ENCODE measurements around the gene C6orf136.
"Not testable (repeated sequence)": the region's sequence is repeated elsewhere in the genome, so short reads cannot be mapped to it uniquely, and the experiment has no call there.

Gene C6orf136

DNA sequence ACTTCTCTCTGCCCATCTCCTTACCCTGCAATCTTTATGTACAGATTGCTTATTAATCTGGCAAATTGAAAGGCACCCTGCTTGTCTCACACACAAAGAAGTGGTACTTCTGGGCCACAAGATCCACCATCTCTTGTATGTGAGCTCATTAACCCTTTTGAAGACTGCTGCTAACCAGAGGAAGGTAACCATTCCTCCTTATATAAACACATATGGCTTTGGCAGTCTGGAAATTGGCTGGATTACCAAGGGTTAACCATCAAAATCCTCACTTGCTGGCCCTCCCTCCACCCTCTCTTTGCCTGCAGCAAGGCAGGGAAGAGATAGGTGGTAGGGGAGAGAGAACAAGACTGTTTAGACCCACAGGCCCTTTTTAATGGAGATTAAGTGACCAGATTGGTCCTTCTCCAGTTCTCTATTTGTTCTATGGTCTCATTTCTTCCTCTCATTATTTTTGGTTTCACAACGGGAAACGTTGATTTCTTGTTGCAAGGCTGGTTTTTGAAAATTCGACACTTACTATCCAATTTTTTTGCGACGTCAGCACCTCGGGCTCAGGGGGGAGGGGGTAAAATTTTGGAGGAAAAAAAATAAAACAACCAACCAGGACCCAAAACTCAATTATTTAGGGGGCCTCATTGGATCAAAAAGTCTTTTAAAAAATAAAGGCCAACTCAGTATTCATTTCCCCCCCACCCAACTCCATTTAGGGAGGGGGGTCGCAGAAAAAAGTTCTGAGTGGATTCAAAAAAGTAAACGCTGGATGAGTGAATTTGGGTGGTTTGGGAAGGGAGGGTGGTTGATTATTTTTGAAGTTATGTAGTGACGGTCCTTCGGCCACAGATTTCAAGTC lies 30.7 kb upstream of the C6orf136 start:
- peak; percentile 11 for DNase-seq

DNA sequence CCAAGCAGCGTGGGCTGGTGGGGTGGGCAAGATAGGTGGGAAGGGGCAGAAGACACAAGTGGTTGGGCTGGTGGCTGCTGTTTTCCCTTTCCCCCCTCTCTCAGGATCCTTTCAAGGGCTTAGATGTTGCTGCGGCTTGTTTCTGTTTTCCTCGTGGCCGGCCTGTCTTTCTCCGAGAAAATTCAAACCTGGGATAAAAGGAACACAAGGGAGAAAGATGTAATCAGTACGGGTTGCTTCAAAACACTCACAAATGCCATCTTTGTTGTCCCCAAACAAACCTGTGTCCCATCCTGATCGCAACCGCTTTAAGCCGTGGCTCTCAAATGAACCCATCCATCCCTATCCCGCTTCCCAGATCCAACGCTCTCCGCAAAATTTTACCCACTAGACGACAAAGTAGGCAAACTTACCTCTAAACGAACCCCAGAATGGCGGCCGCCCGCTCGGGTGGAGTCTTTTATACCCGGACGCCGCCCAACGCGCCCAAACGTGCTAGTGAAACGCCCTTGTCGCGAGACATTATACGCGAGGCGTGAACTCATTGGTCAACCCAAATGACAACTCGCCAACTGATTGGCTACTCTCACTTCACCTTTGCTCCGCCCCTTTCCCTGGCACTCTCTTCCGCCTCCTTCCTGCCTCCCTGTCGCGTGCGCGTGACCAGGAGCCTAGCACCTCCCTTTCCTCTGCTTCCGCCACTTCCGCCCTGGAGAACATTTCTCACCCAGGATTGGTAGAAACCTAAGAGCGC lies 29.9 kb upstream of the C6orf136 start, which contains the start of gene PPP1R10:
PPP1R10 (minus strand) TSS at position 433 of the 754 bp plus-strand sequence. CDS start 7,299 bp downstream, outside the sequence.
- peak; percentile 97 for DNase-seq

DNA sequence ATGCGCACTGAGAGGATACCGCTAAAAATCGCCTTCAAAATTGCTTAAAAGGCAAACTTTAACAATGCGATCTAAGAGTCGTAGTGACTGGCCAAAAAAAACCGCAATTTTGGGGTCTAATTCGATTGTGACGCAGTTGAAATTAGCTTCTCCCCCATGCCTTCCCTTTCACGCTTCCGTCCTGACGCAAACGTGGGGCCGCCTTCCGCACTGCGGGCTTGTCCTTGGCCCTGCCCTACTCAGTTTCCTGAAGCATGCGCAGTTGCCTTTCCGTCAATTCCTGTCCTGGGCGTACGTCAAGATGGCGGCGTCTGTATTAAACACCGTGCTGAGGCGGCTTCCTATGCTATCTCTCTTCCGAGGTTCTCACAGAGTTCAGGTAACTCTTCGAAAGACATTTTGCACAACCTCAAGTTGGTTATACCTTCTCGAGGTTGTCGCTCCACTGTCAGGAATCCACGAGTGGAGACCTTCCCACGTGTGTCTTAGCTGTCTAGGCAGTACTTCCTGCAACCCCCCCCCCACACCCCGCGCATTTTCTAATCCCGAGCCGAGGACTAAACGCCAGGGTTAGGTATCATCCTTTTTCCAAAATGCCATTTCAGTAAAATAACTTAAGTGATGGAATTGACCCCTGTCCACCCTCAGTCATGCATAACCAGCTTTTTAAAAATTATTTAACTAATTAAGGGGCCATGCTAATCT lies 29.2 kb upstream of the C6orf136 start, which contains the start of gene MRPS18B:
MRPS18B (plus strand) TSS at position 276 of the 705 bp plus-strand sequence; CDS start at position 302, 26 bp downstream.
- DNase-seq = peak; percentile 94

DNA sequence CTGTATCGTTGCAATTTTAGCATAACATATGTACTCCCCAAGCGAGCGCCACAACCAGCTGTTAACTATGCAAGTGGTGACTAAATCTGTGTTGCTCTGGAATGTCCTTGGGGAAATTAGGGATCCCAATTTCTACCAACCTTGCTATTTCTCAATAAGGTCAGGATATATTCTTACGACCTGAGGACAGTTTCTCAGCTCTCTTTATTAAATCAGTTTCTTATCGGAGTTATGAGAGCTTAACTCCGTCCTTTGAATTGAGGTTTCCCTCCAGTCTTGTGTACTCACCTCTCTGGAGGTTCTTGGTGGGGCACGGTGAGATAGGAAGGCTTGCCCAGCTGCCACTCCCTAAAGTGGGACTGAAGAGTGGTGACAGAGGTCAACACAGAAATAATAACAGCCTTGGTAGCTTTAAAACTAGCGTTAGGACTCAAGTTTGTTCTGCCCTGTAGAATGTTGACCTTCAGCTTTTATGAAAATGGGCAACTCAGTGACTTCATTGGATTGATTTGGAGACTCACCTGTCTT lies 28.6 kb upstream of the C6orf136 start:
- DNase-seq = no peak

DNA sequence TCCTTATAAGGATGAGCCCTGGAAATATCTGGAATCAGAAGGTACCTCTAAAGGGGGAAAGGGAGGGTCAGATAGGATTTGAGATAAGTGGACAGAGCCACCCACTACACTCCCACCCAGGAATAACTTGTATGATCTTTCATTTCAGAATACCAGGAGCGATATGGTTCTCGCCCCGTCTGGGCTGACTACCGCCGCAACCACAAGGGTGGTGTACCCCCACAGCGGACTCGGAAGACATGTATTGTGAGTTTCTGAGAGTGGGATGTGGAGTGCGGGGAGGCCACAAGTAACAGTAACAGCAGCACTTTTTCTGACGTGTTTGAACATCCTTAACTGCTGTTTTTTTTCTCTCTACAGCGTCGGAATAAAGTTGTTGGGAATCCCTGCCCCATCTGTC lies 27.4 kb upstream of the C6orf136 start:
- no peak for DNase-seq

DNA sequence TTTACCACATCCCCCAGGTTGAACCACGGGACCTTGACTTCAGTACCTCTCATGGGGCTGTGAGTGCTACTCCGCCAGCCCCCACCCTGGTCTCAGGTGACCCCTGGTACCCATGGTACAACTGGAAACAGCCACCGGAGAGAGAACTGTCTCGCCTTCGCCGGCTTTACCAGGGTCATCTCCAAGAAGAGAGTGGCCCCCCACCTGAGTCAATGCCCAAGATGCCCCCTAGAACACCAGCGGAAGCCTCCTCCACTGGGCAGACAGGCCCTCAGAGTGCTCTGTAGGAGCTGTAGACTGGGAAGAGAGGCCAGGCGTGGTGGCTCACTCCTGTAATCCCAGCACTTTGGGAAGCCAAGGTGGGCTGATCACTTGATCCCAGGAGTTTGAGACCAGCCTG lies 21.4 kb upstream of the C6orf136 start:
- DNase-seq = no peak

DNA sequence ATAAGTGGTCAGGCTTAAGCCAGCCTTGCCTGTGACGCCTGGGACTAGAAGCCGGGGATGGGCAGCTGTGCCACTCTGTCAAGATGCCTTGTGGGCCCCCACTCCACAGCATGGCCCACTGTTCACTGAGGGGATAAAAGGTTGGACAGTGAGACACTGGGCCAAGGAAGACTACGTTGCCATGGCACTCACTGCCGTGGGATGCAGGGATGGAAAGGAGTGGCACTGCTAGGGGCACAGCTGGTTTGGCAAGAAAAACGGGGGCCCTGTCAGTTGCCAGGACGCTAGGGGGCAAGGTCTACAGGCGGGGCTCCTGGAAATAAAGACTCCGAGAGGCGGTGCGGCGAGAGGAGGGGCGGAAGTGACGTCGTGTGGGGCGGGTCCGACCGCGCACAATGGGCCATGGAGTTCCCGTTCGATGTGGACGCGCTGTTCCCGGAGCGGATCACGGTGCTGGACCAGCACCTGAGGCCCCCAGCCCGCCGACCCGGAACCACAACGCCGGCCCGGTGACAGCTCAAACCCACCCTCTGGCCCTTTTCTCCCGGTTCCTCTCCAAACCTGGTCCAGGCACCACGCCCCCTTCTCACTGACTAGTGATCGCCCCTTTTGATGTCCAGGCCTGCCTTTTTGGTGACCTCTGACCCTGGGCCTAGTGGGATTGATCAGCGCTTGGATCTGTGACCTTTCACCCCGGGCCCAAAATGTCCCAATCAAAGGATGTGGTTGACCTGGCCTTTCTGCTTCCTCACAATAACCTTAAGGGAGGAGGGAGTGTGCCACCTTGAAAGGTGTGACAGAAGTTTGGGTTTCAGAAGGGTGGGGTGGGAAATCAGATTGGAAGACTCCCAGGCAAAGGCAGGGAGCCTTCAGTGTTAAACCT lies 20.2 kb upstream of the C6orf136 start, which contains the start of gene ATAT1:
ATAT1 (plus strand) TSS at position 391 of the 883 bp plus-strand sequence.
- DNase-seq = peak; percentile 83

DNA sequence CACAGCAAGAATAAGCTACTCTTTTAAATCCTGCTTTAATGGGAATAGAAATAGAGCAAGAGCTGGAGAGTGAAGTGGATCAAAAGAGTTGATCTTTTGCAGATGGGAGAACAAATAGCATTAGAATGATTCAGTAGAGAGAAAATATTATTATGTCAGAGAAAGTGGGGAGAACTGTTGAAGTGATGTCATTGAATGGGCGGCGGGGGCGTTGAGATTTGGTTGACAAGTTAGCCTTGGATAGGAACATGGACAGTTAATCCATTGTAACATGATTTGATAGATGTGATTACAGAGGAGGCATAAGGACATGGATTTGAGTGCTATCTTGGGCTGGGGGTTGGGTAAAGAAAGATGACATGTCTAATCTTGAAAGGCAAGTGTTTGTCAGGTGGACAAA lies 11.1 kb upstream of the C6orf136 start:
- no peak for DNase-seq

DNA sequence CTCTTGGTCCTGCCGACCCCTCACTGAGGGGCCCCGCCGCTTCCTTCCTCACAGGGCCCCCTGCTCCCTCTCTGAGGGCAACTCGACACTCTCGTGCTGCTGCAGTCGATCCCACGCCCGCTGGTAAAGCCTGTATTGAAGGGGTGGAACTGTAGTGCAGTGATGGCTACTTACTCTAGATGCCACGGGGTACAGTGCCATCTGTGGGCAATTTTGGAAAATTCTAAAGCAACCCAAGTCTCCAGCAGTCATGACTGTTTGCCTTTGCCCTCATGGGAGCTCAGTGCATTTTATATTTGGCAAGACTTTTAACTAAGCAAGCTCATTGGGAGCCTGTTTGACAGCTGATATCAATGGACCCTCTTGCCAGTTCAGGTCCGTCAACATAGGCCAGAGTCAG lies 6.5 kb upstream of the C6orf136 start:
- no peak for DNase-seq

DNA sequence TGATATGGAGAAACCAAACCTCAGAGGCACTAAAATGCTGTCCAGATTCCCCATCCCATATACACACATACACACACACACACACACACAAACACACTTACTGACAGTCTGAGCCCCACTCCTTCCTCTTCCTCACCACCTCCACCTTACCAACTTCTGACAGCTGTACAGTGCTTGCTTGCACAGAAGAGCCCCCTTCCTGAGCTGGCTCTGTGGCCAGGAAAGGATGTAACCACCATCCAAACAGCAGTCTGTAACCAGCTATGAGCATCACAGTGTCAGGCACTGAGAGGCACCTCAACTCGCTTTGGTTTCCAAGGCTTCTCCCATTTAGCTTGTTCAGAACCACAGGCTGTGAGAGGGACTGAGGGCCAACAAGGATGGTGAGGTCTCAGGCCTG lies 5.9 kb upstream of the C6orf136 start:
- no peak for DNase-seq

DNA sequence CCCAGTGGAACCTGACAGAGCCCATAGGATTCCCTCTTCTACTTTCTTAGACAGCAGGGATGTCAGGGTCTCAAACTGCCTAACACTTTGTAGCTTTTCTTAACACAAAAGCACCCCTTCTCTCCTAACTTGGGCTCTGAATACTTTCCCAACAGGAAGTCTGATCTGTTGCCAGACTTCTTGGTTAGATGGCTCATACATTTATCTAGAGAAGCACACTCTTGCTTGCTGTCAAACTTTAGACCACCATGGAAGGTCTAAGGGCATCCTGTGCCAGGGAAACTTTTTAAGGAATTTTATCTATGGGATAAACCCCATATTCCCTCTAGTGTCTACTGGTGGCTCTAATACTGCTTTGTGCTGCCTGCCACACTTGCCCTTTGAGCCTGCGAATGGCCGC lies 3.3 kb upstream of the C6orf136 start:
- no peak for DNase-seq

DNA sequence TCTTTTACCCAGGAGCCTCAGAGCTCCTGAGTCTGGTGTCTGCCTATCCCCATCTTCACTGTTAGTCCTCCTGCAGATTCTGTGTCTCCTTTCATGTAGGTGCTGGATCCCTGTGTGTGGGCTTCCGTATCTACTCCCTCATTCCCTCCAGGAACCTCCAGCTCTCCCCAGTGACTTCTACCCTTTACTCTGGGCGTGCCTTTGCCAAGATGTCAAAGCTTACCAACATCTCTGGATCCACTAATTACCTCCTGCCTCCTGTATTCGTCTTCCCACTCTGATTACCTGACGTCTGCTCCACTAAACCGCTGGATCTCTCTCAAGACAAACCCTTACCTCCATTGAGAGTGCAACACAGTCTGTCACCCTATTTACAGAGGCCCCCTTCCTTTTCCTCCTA lies 2.2 kb upstream of the C6orf136 start:
- DNase-seq = no peak

DNA sequence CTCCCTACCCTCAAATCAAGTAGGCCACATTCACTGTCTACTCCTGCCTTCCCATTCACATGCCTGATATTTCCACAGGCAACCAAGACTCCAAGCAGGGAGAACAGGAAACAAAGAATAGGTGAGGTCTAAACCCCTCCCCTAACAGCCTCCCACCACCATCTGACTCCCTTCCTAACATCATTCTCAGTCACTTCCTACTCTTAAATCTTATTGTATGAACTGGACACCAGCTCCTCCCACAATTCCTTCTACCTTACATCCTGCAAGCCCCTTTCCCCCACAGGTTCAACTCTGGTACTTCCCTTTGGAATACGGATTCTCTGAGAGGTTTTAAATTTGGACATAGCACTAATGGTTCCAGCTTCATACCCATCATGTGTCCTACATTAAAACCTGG lies 944 bp upstream of the C6orf136 start:
- DNase-seq = no peak

DNA sequence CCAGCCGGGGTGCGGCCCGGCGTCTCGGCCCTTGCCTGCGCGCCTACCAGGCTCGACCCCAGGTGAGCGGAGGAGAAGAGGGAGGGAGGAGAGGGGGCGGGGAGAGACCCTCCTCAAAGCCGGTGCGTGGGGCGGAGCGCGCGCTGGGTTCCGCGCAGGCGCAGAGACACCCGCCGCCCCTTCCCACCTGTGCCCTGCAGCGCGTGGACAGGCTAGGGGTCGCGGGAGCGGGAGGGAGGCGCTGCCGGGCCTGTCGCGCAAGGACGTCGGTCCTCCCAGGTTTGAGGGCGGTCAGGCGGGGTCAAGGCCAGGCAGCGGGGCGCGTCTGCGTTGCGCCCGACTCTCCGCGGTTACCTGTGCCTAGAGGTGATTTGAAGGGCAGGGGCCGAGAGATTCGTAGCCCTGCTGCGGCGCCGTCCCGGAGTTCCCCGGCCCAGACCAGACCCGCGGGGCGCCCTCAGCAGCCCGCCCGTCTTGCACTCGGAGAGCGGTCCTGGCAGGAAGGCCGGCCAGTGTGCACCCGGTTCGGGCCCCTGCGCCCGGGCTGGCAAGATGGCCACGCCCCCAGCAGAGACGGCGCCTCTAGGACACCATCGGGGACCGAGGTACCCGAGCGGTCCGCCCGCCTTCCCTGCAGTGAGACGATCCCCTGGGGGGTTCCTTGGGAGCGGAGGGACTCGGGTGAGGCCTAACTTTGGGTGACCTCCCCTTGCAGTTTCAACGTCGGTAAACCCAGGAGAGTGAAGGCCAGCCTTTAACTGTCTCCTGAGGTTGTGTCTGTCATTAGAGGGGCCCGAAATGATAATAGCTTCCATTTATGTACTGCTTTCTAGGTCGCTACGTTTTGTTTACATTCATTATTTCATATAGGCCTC lies 546 bp downstream of the C6orf136 start:
- peak; percentile 69 for DNase-seq

DNA sequence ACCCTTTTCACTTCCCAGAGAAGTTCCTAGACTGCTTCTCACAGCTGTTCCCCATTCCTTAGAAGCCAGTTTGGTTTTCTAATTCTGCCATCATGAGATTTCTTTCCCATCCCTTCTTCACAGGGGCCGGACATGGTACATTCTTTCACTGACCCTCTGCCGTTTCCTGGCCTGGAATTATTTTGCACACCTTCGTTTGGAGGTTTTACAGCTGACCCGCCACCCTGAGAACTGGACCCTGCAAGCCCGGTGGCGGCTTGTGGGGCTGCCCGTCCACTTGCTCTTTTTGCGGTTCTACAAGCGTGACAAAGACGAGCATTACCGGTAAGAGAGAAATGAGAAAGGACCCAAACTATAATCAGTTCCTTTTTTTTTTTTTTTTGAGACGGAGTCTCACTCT lies 4.2 kb downstream of the C6orf136 start:
- no peak for DNase-seq

DNA sequence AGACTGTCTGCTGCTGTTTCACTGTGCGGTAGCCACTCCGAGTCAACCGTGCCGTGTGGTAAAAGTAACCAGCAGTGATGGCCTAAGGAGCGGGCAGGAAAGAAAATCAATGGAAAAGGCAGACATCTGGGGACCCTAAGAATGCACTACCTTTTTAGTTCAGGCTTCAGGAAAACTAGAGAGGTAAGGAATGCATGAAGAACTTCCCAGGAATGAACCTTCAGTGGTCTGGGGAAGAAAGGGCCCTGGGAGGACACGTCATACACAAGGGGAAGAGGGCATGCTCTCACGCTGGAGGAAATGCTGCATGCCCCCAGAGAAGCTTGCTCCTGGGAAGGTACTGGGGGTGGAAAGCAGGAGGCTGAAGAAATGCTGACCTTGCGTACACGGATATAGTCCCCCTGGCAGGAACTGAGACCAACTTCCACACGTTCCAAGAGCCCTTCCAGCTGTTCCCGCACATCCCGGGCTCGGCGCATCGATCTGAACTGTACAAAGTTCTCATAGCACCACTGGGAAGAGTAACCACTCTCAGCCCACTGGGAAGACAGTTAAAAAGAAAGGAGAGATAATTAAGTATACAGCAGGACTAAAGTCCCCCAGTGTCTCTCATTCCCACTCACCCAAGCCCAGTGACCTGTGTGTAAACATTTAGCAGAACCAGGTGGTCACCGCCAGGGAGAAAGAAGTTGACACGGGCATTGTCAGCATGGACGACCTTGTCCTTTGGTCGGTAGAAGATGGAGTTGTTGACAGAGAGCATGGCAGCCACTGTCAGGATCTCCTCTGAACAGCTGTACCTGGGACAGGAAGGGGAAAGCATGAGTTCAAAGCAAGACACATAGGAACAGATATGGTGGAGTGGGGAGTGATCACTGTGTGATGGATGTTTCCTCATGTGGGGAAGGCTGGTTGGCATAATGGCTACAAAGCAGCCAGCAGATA lies 8.1 kb downstream of the C6orf136 start:
- DNase-seq = no peak

DNA sequence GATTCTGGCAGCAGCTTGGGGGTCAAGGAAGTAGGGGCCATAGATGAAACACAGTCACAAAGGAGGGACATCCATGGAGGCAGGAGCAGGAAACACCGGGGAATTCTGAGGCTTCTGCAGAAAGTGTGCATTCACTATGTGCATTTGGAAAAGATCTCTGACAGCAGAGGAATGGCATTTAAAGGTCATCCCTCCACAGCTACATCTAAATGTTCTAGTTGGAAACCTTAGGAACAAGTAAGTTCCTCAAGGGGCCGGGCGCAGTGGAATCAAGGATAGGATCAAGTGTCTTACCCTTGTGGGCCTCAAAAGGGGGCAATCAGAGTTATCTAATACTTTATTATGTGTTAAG lies 8.8 kb downstream of the C6orf136 start:
- DNase-seq = no peak

DNA sequence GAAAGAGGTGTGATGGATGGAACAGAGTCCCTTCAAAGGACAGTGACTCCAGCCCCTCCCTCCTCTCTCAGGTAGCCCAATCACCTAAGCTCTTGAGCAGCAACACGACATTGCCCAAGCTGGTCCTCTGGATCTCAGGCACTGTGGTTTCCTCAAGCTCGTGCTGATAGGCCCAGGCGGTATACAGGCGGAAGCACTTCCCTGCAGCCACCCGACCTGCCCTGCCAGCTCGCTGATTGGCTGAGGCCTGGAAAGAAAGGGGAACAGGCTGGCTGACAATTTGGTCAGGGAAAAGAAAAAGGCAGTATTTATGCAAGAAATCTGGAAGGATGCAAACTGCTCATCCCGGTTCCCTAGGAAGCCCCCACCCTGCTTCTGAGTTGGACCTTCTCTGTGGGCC lies 9.6 kb downstream of the C6orf136 start:
- no peak for DNase-seq

DNA sequence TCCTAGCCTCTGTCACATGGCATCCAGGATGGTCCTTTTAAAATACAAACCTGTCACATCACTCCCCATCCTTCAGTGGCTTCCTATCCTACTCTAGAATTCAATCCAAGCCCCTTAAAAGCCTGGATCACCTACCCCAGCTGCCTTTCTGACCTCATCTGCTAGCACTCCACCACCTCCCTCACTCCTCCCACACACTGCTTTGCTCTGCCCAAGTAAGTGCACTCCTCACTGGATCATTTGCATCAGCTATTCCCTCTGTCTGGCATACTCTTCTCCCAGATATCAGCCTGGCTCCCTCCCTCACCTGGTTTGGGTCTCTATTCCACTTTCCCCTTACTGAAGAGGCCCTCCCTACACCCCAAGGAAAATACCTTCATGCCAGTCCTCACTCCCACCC lies 10.5 kb downstream of the C6orf136 start:
- DNase-seq = no peak

DNA sequence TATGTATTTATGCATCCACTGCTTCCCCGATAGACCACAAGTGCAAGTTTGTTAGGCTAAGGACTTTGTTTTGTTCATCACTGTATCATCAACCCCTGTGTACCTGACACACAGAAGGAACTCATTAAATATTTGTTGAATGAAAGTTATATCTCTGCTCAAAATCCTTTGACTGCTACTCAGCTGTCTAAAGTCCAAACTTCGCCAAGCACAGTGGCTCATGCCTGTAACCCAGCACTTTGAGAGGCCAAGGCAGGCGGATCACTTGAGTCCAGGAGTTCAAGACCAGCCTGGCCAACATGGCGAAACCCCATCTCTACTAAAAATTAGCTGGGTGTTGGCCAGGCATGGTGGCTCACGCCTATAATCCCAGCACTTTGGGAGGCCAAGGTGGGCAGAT lies 11.0 kb downstream of the C6orf136 start:
- DNase-seq = not testable (repeated sequence)
